Lower lobe of right lung (tissue), 2 donors: ENCODE data around the gene NUDT6. TPM values are rescaled to one million over a fixed set of nuclear protein-coding genes. Genes with fewer than 3 reads are reported as not detected.

Experiments
- ATAC-seq, 2 donors: fragments of 200-7000 bp; cut with Tn5 transposase; one replicate each; pipeline ENCODE4 v1.9.1; 2020 to 2022; ENCODE audit warnings: mild to moderate bottlenecking in 2 of 2, moderate library complexity in 2 of 2
- DNase-seq: peaks from one replicate; pipeline ENCODE4 v3.0.0-alpha.2; 2020
- H3K27ac ChIP-seq: fragments of 200-600 bp; one replicate; pipeline ENCODE4 v1.8.0; 2022
- H3K27me3 ChIP-seq: fragments of 200-600 bp; one replicate; pipeline ENCODE4 v1.8.0; 2022; ENCODE audit warnings: low read depth
- H3K36me3 ChIP-seq: fragments of 200-600 bp; one replicate; pipeline ENCODE4 v1.8.0; 2022; ENCODE audit warnings: mild to moderate bottlenecking
- H3K4me1 ChIP-seq: fragments of 200-600 bp; one replicate; pipeline ENCODE4 v1.8.0; 2022
- H3K4me3 ChIP-seq: fragments of 200-600 bp; one replicate; pipeline ENCODE4 v1.8.0; 2022; ENCODE audit warnings: mild to moderate bottlenecking
- H3K9me3 ChIP-seq: fragments of 200-600 bp; one replicate; pipeline ENCODE4 v1.8.0; 2022
- CTCF ChIP-seq: fragments of 200-600 bp; IDR thresholded peaks from one replicate; pipeline ENCODE4 v1.8.0; 2022; ENCODE audit warnings: antibody characterized with exemption, mild to moderate bottlenecking
- intact Hi-C: fragments of 100-400 bp; cut with DNase I; formaldehyde crosslinking; loops from one replicate; pipeline ENCODE4 v1.11.0; 2022
- total RNA-seq: library from RNA; stranded (reverse); fragmentation: NEBNext Ultra II Directional; extraction: Animal tissue kit (Norgen Biotek cat#: 25700); gene quantifications from one replicate; pipeline ENCODE4 v1.2.1, GENCODE V29; 2021
- donor health status: DM: no; HTN: yes; CAD: no; lungs with severe emphysema.

The NUDT6 gene
- total RNA-seq, 1 donor from 2014 or later, result 5.3 TPM

GRCh38 chr4:122960611-122961000 is 38.2 kb upstream of the NUDT6 start:
- TF ChIP-seq CTCF, result no peak
- Histone ChIP-seq H3K9me3 (no peaks in the 10 kb centered on the region), H3K4me3 (no peak overlapping the region), H3K27me3 (no peaks in the 10 kb centered on the region), H3K36me3 (no peaks in the 10 kb centered on the region), H3K27ac (no peak overlapping the region), H3K4me1 (no peaks in the 10 kb centered on the region)
- DNase-seq (no peak), ATAC-seq (no peak)
- intact Hi-C loops, result no loop called here

GRCh38 chr4:122959981-122960610 is 37.7 kb upstream of the NUDT6 start:
- ATAC-seq, result no peak
- H3K27me3 ChIP-seq, result no peaks in the 10 kb centered on the region
- no peak for DNase-seq
- H3K4me1 ChIP-seq, result no peaks in the 10 kb centered on the region
- no peak overlapping the region for H3K4me3 ChIP-seq
- H3K27ac ChIP-seq, result no peak overlapping the region
- TF ChIP-seq CTCF, result no peak
- no peaks in the 10 kb centered on the region for H3K9me3 ChIP-seq
- intact Hi-C loops, result no loop called here
- no peaks in the 10 kb centered on the region for H3K36me3 ChIP-seq

GRCh38 chr4:122959441-122959840 is 37.0 kb upstream of the NUDT6 start:
- Histone ChIP-seq H3K9me3 (no peaks in the 10 kb centered on the region), H3K27me3 (no peaks in the 10 kb centered on the region), H3K4me3 (no peak overlapping the region), H3K4me1 (no peaks in the 10 kb centered on the region), H3K27ac (no peak overlapping the region), H3K36me3 (no peaks in the 10 kb centered on the region)
- ATAC-seq (no peak), DNase-seq (no peak)
- TF ChIP-seq CTCF, result no peak
- intact Hi-C loops, result no loop called here

- H3K27me3 ChIP-seq, result no peaks in the 10 kb centered on the region
- intact Hi-C loops, result no loop called here
- ATAC-seq, result no peak
Observed at GRCh38 chr4:122958505-122958904, 36.1 kb upstream of the NUDT6 start.

GRCh38 chr4:122953924-122954323 is 31.5 kb upstream of the NUDT6 start:
- no peak overlapping the region for H3K4me3 ChIP-seq
- H3K27ac ChIP-seq, result no peak overlapping the region
- no peaks in the 10 kb centered on the region for H3K4me1 ChIP-seq
- no peak for TF ChIP-seq CTCF
- no peaks in the 10 kb centered on the region for H3K9me3 ChIP-seq
- H3K36me3 ChIP-seq, result peaks cover 37% of the 10 kb centered on the region
- no peak for DNase-seq
- intact Hi-C loops, result no loop called here
- ATAC-seq, result no peak
- H3K27me3 ChIP-seq, result no peaks in the 10 kb centered on the region

More at GRCh38 chr4:122958505-122958904, 36.1 kb upstream of the NUDT6 start:
- Histone ChIP-seq H3K4me1 (no peaks in the 10 kb centered on the region), H3K36me3 (peaks cover under 1% of the 10 kb centered on the region), H3K4me3 (no peak overlapping the region), H3K9me3 (no peaks in the 10 kb centered on the region), H3K27ac (no peak overlapping the region)
- TF ChIP-seq CTCF, result no peak
- no peak for DNase-seq
